Measurements from ENCODE around the gene ATP11A.

GRCh38 chr13:112837371-112838037, 147.7 kb downstream of the ATP11A start:
- TF ChIP-seq POLR2A (IDR thresholded peaks at IDR 0.05; ENCODE audit: low read length) (no peak), GATA1 (IDR thresholded peaks at IDR 0.05; ENCODE audit: low read depth, low read length) (no peak)

All from erythroblast (primary cell).